Gastrocnemius medialis (tissue), 4 donors: ENCODE measurements around the gene CCR4. TPM values are rescaled to one million over a fixed set of nuclear protein-coding genes. Genes with fewer than 3 reads are reported as not detected.

Experiments
- total RNA-seq, 4 donors: library from RNA; depleted of rRNA; stranded (reverse); fragments of >200 nt; gene quantifications; one replicate each; pipeline versions ENCODE4 v1.1.0 to v1.2.3, GENCODE V29; 2016

The CCR4 gene
- total RNA-seq, 4 donors from 2014 or later, result 0.07 TPM; not detected in 3

Other genes starting within 250 kb of the CCR4 start
- not detected for gene TRIM71, start 133.6 kb upstream of the CCR4 start, total RNA-seq
- gene GLB1, start 145.5 kb downstream of the CCR4 start, total RNA-seq, result 10 to 100 TPM; 11.4 to 38.0 (median 19.3) TPM
- 1 to 10 TPM; 2.1 to 2.8 (median 2.6) TPM for gene TMPPE, start 145.5 kb downstream of the CCR4 start, total RNA-seq
- 100 to 1,000 TPM in 1 of 4 donors, 10 to 100 TPM in 3; 75.2 to 107 (median 83.1) TPM for gene CRTAP, start 162.4 kb downstream of the CCR4 start, total RNA-seq